Umbilical cord (tissue), 2 donors: ENCODE measurements around the gene INSIG2. TPM values are rescaled to one million over a fixed set of nuclear protein-coding genes. Genes with fewer than 3 reads are reported as not detected.

ENCODE experiments used
- DNase-seq: peaks from one replicate; pipeline ENCODE4 v3.0.0-alpha.2; 2015; ENCODE audit warnings: low spot score
- total RNA-seq: library from RNA; depleted of rRNA; stranded (reverse); fragments of >200 nt; gene quantifications from one replicate; pipeline ENCODE4 v1.2.3, GENCODE V29; 2014; ENCODE audit warnings: low replicate concordance; ENCODE audit not compliant: insufficient read depth

INSIG2 gene
- total RNA-seq, 1 donor from 2014 or later = 41.7 TPM

- DNase-seq = no peak
Measured at GRCh38 chr2:118098307-118099030, 10.2 kb downstream of the INSIG2 start.

- DNase-seq = no peak
Measured at GRCh38 chr2:118102433-118103082, 14.3 kb downstream of the INSIG2 start.

GRCh38 chr2:118103951-118104940 lies 16.0 kb downstream of the INSIG2 start:
- no peak for DNase-seq

GRCh38 chr2:118105497-118105896 lies 17.2 kb downstream of the INSIG2 start:
- DNase-seq = no peak

GRCh38 chr2:118106926-118107325 lies 18.7 kb downstream of the INSIG2 start:
- DNase-seq = no peak

GRCh38 chr2:118110310-118110709 lies 22.0 kb downstream of the INSIG2 start:
- DNase-seq = no peak

- DNase-seq = no peak
Measured at GRCh38 chr2:118110991-118111390, 22.7 kb downstream of the INSIG2 start.

- DNase-seq = no peak
Measured at GRCh38 chr2:118112771-118113334, 24.6 kb downstream of the INSIG2 start.

- DNase-seq = no peak
Measured at GRCh38 chr2:118114863-118115262, 26.6 kb downstream of the INSIG2 start.

GRCh38 chr2:118115761-118116160 lies 27.5 kb downstream of the INSIG2 start:
- no peak for DNase-seq

GRCh38 chr2:118118479-118118878 lies 30.2 kb downstream of the INSIG2 start:
- no peak for DNase-seq

- DNase-seq = no peak
Measured at GRCh38 chr2:118119158-118119727, 31.0 kb downstream of the INSIG2 start.

GRCh38 chr2:118119761-118120400 lies 31.6 kb downstream of the INSIG2 start:
- DNase-seq = no peak

- DNase-seq = no peak
Measured at GRCh38 chr2:118120401-118120780, 32.1 kb downstream of the INSIG2 start.

GRCh38 chr2:118121101-118121500 lies 32.8 kb downstream of the INSIG2 start:
- no peak for DNase-seq

- no peak for DNase-seq
Measured at GRCh38 chr2:118121986-118122524, 33.8 kb downstream of the INSIG2 start.

- DNase-seq = no peak
Measured at GRCh38 chr2:118122594-118123281, 34.5 kb downstream of the INSIG2 start.

GRCh38 chr2:118123561-118124232 lies 35.4 kb downstream of the INSIG2 start:
- peak; percentile 51 for DNase-seq

GRCh38 chr2:118124288-118124891 lies 36.1 kb downstream of the INSIG2 start:
- DNase-seq = no peak
